Keratinocyte (primary cell): Measurements from ENCODE around the gene SNCA. TPM values are rescaled to one million over a fixed set of nuclear protein-coding genes. Genes with fewer than 3 reads are reported as not detected.

Source experiments
- DNase-seq: peaks from one replicate; pipeline ENCODE4 v3.0.0-alpha.2; 2011; ENCODE audit warnings: low read depth, missing footprints, low spot score
- FAIRE-seq: peaks from 2 replicates; lab custom pipeline; 2011; peaks lifted over from hg19 to GRCh38; lab: Jason Lieb, UNC
- H2AFZ ChIP-seq: 2 replicates; pipeline ENCODE4 v1.6.0; 2012; ENCODE audit warnings: low read length, control low read depth, inconsistent platforms; ENCODE audit not compliant: control insufficient read depth
- H3K27ac ChIP-seq: 2 replicates; pipeline ENCODE4 v1.5.1; 2011; ENCODE audit warnings: low read length; ENCODE audit not compliant: control insufficient read depth, insufficient read depth
- H3K27me3 ChIP-seq: 3 replicates; pipeline ENCODE4 v1.6.0; 2011; ENCODE audit warnings: low read length; ENCODE audit not compliant: control insufficient read depth, insufficient read depth; ENCODE audit errors: extremely low read depth
- H3K36me3 ChIP-seq, 2 experiments: 2 replicates in 1 of 2; 3 replicates in 1 of 2; pipeline ENCODE4 v1.5.1; 2011; ENCODE audit warnings: low read length in 2 of 2, mild to moderate bottlenecking in 1 of 2; ENCODE audit not compliant: control insufficient read depth in 2 of 2, insufficient read depth in 2 of 2; ENCODE audit errors: extremely low read depth in 1 of 2
- H3K4me1 ChIP-seq: 3 replicates; pipeline ENCODE4 v1.5.1; 2011; ENCODE audit warnings: low read length; ENCODE audit not compliant: control insufficient read depth, insufficient read depth; ENCODE audit errors: extremely low read depth
- H3K4me2 ChIP-seq: 3 replicates; pipeline ENCODE4 v1.6.0; 2011; ENCODE audit warnings: low read depth, low read length; ENCODE audit not compliant: control insufficient read depth, insufficient read depth; ENCODE audit errors: extremely low read depth
- H3K4me3 ChIP-seq, 3 experiments: fragments of 200-600 bp in 1 of 3; sonication (generic) in 1 of 3; 2 replicates in 2 of 3; 3 replicates in 1 of 3; pipeline ENCODE4 v1.5.1; 2011 to 2016; ENCODE audit warnings: low read length in 3 of 3, mild to moderate bottlenecking in 3 of 3, control low read depth in 2 of 3, inconsistent platforms in 1 of 3, low read depth in 1 of 3, mixed read lengths in 1 of 3, mixed run types in 1 of 3, moderate library complexity in 1 of 3; ENCODE audit not compliant: control insufficient read depth in 2 of 3, insufficient read depth in 2 of 3; ENCODE audit errors: extremely low read depth in 1 of 3
- H3K79me2 ChIP-seq: 2 replicates; pipeline ENCODE4 v1.6.0; 2012; ENCODE audit warnings: low read length; ENCODE audit not compliant: control insufficient read depth, insufficient read depth
- H3K9ac ChIP-seq: 3 replicates; pipeline ENCODE4 v1.6.0; 2011; ENCODE audit warnings: low read length; ENCODE audit not compliant: control insufficient read depth, insufficient read depth; ENCODE audit errors: extremely low read depth
- H3K9me1 ChIP-seq: 3 replicates; pipeline ENCODE4 v1.6.0; 2011; ENCODE audit warnings: low read length; ENCODE audit not compliant: control insufficient read depth, insufficient read depth; ENCODE audit errors: extremely low read depth
- H3K9me3 ChIP-seq: 2 replicates; pipeline ENCODE4 v1.5.1; 2012; ENCODE audit warnings: low read depth, low read length; ENCODE audit not compliant: control insufficient read depth
- H4K20me1 ChIP-seq: 3 replicates; pipeline ENCODE4 v1.6.0; 2011; ENCODE audit warnings: low read length; ENCODE audit not compliant: control insufficient read depth, insufficient read depth; ENCODE audit errors: extremely low read depth
- CTCF ChIP-seq, 3 experiments: IDR thresholded peaks in 1 of 3; conservative IDR thresholded peaks in 1 of 3; optimal IDR thresholded peaks in 1 of 3; 2 replicates in 2 of 3; 3 replicates in 1 of 3; pipeline versions ENCODE3 to v1.5.1; 2011; ENCODE audit warnings: low read length in 3 of 3, mild to moderate bottlenecking in 3 of 3, moderate library complexity in 2 of 3, control low read depth in 1 of 3, inconsistent platforms in 1 of 3; ENCODE audit not compliant: insufficient read depth in 2 of 3; ENCODE audit errors: extremely low read depth in 1 of 3
- EZH2 ChIP-seq: IDR thresholded peaks from one replicate; pipeline ENCODE4 v1.6.1; 2012; ENCODE audit warnings: inconsistent platforms, mild to moderate bottlenecking, low read length, moderate library complexity
- dilution Hi-C: fragments of 300-500 bp; cut with MboI; formaldehyde crosslinking; loops from one replicate; pipeline ENCODE4 v1.7.0; 2020; ENCODE audit warnings: low sequenced_read_pairs; ENCODE audit not compliant: extremely low pct_ligation_motif_present
- polyA plus RNA-seq, 5 experiments: library from polyadenylated mRNA; depleted of rRNA in 3 of 5; stranded (reverse) in 3 of 5; stranded (forward) in 1 of 5; unstranded in 1 of 5; fragments of >200 nt; gene quantifications; 1 replicate in 1 of 5; 2 replicates in 3 of 5; 3 replicates in 1 of 5; pipeline versions ENCODE4 v1.2.1 to v1.2.3, GENCODE V29; 2011 to 2012; ENCODE audit warnings: missing spikeins in 2 of 5, low read depth in 1 of 5, low replicate concordance in 1 of 5

SNCA gene
- polyA plus RNA-seq, 1 donor (not counting 4 experiments of a cell fraction or from before 2014, with no cell fraction given), result 61.3 TPM

DNA sequence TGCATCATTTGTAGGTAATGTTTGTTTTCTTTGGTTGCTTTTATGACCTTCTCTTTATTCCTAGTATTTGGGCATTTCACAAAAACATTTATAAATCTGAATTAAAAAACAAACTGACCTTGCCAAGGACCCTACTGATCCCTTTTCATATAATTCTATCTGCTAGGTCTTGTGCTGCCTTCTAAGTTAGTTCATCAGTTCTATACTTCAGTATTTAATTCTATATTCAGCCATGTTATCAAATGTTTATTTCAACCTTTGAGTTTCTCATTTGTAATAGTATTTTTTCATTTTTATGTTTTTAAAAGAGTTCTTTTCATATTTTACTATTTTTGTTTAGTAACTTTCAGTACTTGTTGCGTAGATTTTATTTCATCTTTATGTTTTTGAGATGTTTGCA is 155.3 kb downstream of the SNCA start:
- no peaks in the 10 kb centered on the region for H3K27me3 ChIP-seq
- no peaks in the 10 kb centered on the region for H3K9me1 ChIP-seq
- peaks cover 10% of the 10 kb centered on the region for H3K4me1 ChIP-seq
- peak overlapping the region; percentile 77 for H3K9ac ChIP-seq
- peak overlapping the region; percentile 89 for H3K27ac ChIP-seq
- dilution Hi-C loops, result no loop called here
- H3K79me2 ChIP-seq, result peaks cover 40% of the 10 kb centered on the region
- H3K4me3 ChIP-seq, result peak overlapping the region; percentile 54 to 95 (median 72)
- no peak for DNase-seq
- no peaks in the 10 kb centered on the region for H4K20me1 ChIP-seq
- TF ChIP-seq EZH2, result no peak
- TF ChIP-seq CTCF (optimal IDR thresholded peaks at IDR 0.05 in 1 of 3, IDR thresholded peaks at IDR 0.05 in 1 of 3, conservative IDR thresholded peaks at IDR 0.05 in 1 of 3; ENCODE audit: extremely low read depth in 1 of 3, insufficient read depth in 2 of 3, low read length in 3 of 3), result no peak
- peak overlapping the region; percentile 89 for H3K4me2 ChIP-seq
- H3K36me3 ChIP-seq, result peaks cover 2 to 13% of the 10 kb centered on the region in 2 experiments
- FAIRE-seq, result no peak
- H3K9me3 ChIP-seq, result no peaks in the 10 kb centered on the region
- peak overlapping the region; percentile 37 for H2AFZ ChIP-seq

GRCh38 chr4:89681219-89681618 is 155.7 kb downstream of the SNCA start:
- Histone ChIP-seq H3K9me3 (no peaks in the 10 kb centered on the region), H3K4me1 (peaks cover 10% of the 10 kb centered on the region), H3K9me1 (no peaks in the 10 kb centered on the region), H2AFZ (peak overlapping the region; percentile 37), H3K4me3 (peak overlapping the region; percentile 54 to 95 (median 72)), H3K79me2 (peaks cover 40% of the 10 kb centered on the region), H4K20me1 (no peaks in the 10 kb centered on the region), H3K4me2 (peak overlapping the region; percentile 89), H3K36me3 (peaks cover 2 to 13% of the 10 kb centered on the region in 2 experiments), H3K27me3 (no peaks in the 10 kb centered on the region), H3K27ac (peak overlapping the region; percentile 89), H3K9ac (peak overlapping the region; percentile 77)
- peak; percentile 98 for FAIRE-seq
- no peak for TF ChIP-seq EZH2
- no peak for TF ChIP-seq CTCF (optimal IDR thresholded peaks at IDR 0.05 in 1 of 3, IDR thresholded peaks at IDR 0.05 in 1 of 3, conservative IDR thresholded peaks at IDR 0.05 in 1 of 3; ENCODE audit: extremely low read depth in 1 of 3, insufficient read depth in 2 of 3, low read length in 3 of 3)
- DNase-seq, result peak; percentile 88
- dilution Hi-C loops, result no loop called here
